DOHH2 (cell line): ENCODE data around the gene ZG16.
A peak's percentile ranks its signal among the peaks of the same experiment; 100 is the strongest.

Experiments used
- H3F3A ChIP-seq: fragments of 200-600 bp; sonication (generic), shearing (Covaris generic); 2 replicates; pipeline ENCODE4 v1.6.0; 2016; ENCODE audit warnings: antibody characterized with exemption, mild to moderate bottlenecking; ENCODE audit not compliant: control insufficient read depth, insufficient read depth
- H3K27ac ChIP-seq: fragments of 200-600 bp; sonication (generic); 2 replicates; pipeline ENCODE4 v1.5.1; 2014; ENCODE audit warnings: low read depth, mild to moderate bottlenecking, low read length, moderate library complexity
- H3K27me3 ChIP-seq: fragments of 200-600 bp; sonication (generic); 2 replicates; pipeline ENCODE4 v1.6.1; 2014; ENCODE audit warnings: mild to moderate bottlenecking, low read length, mixed read lengths; ENCODE audit not compliant: control insufficient read depth
- H3K36me3 ChIP-seq: fragments of 200-600 bp; sonication (generic); 2 replicates; pipeline ENCODE4 v1.6.1; 2014; ENCODE audit warnings: mild to moderate bottlenecking, low read length, moderate library complexity, mixed read lengths; ENCODE audit not compliant: control insufficient read depth
- H3K4me1 ChIP-seq: fragments of 200-600 bp; sonication (generic); 2 replicates; pipeline ENCODE4 v1.6.1; 2014; ENCODE audit warnings: mild to moderate bottlenecking, low read length, mixed read lengths; ENCODE audit not compliant: control insufficient read depth
- H3K4me2 ChIP-seq: fragments of 200-600 bp; sonication (generic); 2 replicates; pipeline ENCODE4 v1.6.0; 2014; ENCODE audit warnings: mild to moderate bottlenecking, low read length, moderate library complexity
- H3K4me3 ChIP-seq: fragments of 200-600 bp; sonication (generic); 2 replicates; pipeline ENCODE4 v1.5.1; 2014; ENCODE audit warnings: mild to moderate bottlenecking, low read length, mixed read lengths
- H3K79me2 ChIP-seq: fragments of 200-600 bp; sonication (generic); 2 replicates; pipeline ENCODE4 v1.6.1; 2014; ENCODE audit warnings: mild to moderate bottlenecking, low read length, mixed read lengths; ENCODE audit not compliant: control insufficient read depth
- H3K9me2 ChIP-seq: fragments of 200-600 bp; sonication (generic); replicated peaks from 2 replicates; pipeline ENCODE4 v1.6.1; 2014; ENCODE audit warnings: mild to moderate bottlenecking, low read length, mixed read lengths; ENCODE audit not compliant: control insufficient read depth
- H3K9me3 ChIP-seq: fragments of 200-600 bp; sonication (generic); 2 replicates; pipeline ENCODE4 v1.6.1; 2014; ENCODE audit warnings: antibody characterized with exemption, low read length, mixed read lengths; ENCODE audit not compliant: control insufficient read depth, insufficient read depth
- H4K20me1 ChIP-seq: fragments of 200-600 bp; sonication (generic); 2 replicates; pipeline ENCODE4 v1.6.0; 2014; ENCODE audit warnings: low read depth, mild to moderate bottlenecking, antibody characterized with exemption, low read length, moderate library complexity; ENCODE audit not compliant: control insufficient read depth, insufficient read depth
- CTCF ChIP-seq: fragments of 200-600 bp; sonication (generic); IDR thresholded peaks from one replicate; pipeline ENCODE4 v1.5.1; 2014; ENCODE audit warnings: antibody characterized with exemption, mild to moderate bottlenecking, low read depth, low read length; ENCODE audit not compliant: poor library complexity, severe bottlenecking
- EZH2phosphoT487 ChIP-seq: fragments of 200-600 bp; sonication (generic); IDR thresholded peaks from 2 replicates; pipeline ENCODE4 v1.6.1; 2017; ENCODE audit warnings: borderline replicate concordance, mild to moderate bottlenecking, antibody characterized with exemption, low read length, moderate library complexity, mixed read lengths

The ZG16 gene

GRCh38 chr16:29811896-29812665 lies 34.0 kb downstream of the ZG16 start, which contains the start of gene PRRT2:
PRRT2 (plus strand) TSS chr16:29812193; CDS start chr16:29813055, 862 bp downstream.
- H3F3A ChIP-seq, result peaks cover 13% of the 10 kb centered on the region
- H3K9me2 ChIP-seq, result no peaks in the 10 kb centered on the region

GRCh38 chr16:29812754-29813643 lies 34.9 kb downstream of the ZG16 start:
- TF ChIP-seq CTCF (no peak), EZH2phosphoT487 (no peak)
- H3F3A ChIP-seq, result peaks cover 13% of the 10 kb centered on the region
- H3K36me3 ChIP-seq, result peaks cover 39% of the 10 kb centered on the region
- peaks cover 35% of the 10 kb centered on the region for H3K79me2 ChIP-seq
- peaks cover 27% of the 10 kb centered on the region for H4K20me1 ChIP-seq
- no peaks in the 10 kb centered on the region for H3K9me3 ChIP-seq
- no peak overlapping the region for H3K27ac ChIP-seq
- no peak overlapping the region for H3K4me2 ChIP-seq
- no peak overlapping the region for H3K4me3 ChIP-seq
- no peaks in the 10 kb centered on the region for H3K9me2 ChIP-seq
- no peaks in the 10 kb centered on the region for H3K27me3 ChIP-seq
- peaks cover 80% of the 10 kb centered on the region for H3K4me1 ChIP-seq

More at GRCh38 chr16:29811896-29812665, 34.0 kb downstream of the ZG16 start, which contains the start of gene PRRT2:
- H3K79me2 ChIP-seq, result peaks cover 35% of the 10 kb centered on the region
- peak within 1 kb of the TSS; percentile 97 for H3K4me3 ChIP-seq
- no peaks in the 10 kb centered on the region for H3K9me3 ChIP-seq
- H3K36me3 ChIP-seq, result peaks cover 45% of the 10 kb centered on the region
- no peaks in the 10 kb centered on the region for H3K27me3 ChIP-seq
- peak within 1 kb of the TSS; percentile 97 for H3K4me2 ChIP-seq
- H4K20me1 ChIP-seq, result peaks cover 24% of the 10 kb centered on the region
- TF ChIP-seq CTCF (no peak), EZH2phosphoT487 (no peak)
- H3K27ac ChIP-seq, result peak within 1 kb of the TSS; percentile 7; the same call in 1 of the 2 replicates
- H3K4me1 ChIP-seq, result peaks cover 72% of the 10 kb centered on the region

- Histone ChIP-seq H3K9me3 (no peaks in the 10 kb centered on the region), H3K36me3 (peaks cover 39% of the 10 kb centered on the region), H3K4me3 (peak overlapping the region; percentile 93), H3K9me2 (no peaks in the 10 kb centered on the region), H3K27ac (peak overlapping the region; percentile 89; the same call in 1 of the 2 replicates), H3K4me2 (peak overlapping the region; percentile 98), H3K27me3 (no peaks in the 10 kb centered on the region), H3K4me1 (peaks cover 80% of the 10 kb centered on the region), H4K20me1 (peaks cover 20% of the 10 kb centered on the region), H3K79me2 (peaks cover 35% of the 10 kb centered on the region), H3F3A (peaks cover 13% of the 10 kb centered on the region)
- TF ChIP-seq EZH2phosphoT487, result no peak
These were observed 35.8 kb downstream of the ZG16 start for GRCh38 chr16:29813644-29814562.
